IPS DF 4.7 (cell line): ENCODE measurements around the gene ZNRF3.
"Not testable (repeated sequence)": the region's sequence is repeated elsewhere in the genome, so short reads cannot be mapped to it uniquely, and the experiment has no call there.

Source experiments
- DNase-seq: peaks from one replicate; pipeline ENCODE4 v3.0.0-alpha.2; 2013; ENCODE audit warnings: low spot score; ENCODE audit errors: extremely low read depth

The ZNRF3 gene

DNA sequence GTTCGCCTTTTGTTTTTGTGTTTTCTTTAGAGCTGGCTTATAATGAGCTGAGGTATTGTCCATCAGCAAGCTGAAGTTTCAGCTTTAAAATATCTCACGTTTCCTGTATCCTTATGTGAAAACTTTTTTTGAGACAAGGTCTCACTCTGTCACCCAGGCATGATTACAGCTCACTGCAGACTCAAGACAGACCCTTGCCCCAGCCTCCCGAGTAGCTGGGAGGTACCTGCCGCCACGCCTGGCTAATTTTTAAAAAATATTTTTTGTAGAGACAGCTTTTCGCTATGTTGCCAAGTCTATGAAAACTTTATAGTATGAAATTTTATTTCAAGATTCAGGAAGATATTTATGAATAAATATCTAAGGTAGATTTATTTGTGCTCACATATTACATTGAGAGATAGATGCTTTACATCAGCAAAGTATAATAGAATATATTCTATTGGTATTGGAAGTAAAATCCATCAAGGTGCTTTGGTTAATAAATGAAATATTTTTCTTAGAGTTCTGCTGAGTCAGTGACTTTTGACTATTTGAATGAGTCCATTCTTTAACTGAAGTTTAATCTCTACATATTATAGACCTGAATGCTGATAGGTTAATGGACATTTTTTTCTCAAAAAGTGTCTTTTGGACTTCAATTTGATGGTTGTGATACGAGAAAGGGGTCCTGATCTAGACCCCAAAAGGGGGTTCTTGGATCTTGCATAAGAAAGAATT, 199.6 kb downstream of the ZNRF3 start:
- no peak for DNase-seq

DNA sequence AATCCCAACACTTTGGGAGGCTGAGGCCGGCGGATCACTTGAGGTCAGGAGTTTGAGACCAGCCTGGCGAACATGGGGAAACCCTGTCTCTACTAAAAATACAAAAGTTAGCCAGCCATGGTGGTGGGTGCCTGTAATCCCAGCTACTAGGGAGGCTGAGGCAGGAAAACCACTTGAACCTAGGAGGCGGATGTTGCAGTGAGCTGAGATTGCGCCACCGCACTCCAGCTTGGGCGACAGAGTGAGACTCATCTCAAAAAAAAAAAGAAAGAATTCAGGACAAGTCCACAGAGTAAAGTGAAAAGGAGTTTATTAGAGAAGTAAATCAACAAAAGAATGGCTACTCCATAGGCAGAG, 200.2 kb downstream of the ZNRF3 start:
- DNase-seq: not testable (repeated sequence)

- DNase-seq: no peak
These were observed 200.7 kb downstream of the ZNRF3 start for GRCh38 chr22:29083933-29084591.

- no peak for DNase-seq
These were observed 203.6 kb downstream of the ZNRF3 start for GRCh38 chr22:29087012-29087411.

DNA sequence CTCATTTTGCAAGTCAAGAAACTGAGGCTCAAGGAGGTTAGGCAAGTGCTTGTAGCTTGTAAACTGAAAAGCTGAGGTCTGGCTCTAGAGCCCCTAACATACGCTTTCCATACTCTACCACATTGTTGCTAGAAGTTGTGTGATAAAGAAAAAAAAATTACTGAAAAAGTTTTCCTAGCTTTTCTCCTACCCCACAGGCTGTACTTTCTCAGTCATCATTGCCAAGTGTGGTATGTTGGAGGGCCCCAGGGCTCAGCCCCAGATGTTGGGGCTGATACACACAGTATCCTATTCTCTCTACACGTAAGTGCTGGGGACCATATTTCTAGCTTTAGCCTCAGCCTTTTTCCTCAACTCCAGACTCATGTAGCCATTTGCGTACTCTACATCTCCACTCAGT, 205.4 kb downstream of the ZNRF3 start:
- DNase-seq: no peak

DNA sequence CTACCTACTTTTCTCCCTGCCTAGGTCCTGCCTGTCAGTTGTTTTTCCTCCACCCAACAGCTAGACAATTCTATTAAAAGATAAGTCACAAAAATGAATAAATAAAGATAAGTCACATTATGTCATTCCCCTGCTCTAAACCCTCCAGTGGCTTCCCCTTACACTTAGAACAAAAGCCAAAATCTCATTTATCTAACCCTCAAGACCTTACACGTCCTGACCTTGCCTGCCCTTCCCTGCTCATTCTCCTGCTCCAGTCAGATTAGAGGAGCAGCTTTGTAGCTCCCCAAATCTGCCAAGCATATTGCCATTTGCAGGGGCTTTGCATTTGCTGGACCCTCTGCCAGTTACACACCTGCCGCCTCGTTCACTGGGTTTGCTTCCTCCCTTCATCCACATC, 206.1 kb downstream of the ZNRF3 start:
- no peak for DNase-seq

DNA sequence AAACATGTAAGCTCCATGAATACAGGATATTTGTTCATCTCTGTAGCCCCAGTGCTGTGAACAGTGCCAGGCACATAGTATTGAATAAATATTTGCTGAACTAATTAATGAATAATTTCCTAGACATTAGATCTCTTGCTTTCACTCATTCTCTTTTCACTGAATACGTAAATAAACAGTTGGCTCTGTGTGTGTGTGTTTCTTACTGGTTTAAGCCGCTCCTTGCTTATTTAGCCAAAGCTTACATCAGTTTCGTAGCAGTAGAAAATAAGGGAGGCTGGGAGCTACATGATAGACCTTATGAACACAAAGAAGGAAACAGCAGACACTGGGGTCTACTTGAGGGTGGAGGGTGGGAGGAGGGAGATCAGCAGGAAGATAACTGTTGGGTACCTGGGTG, 206.7 kb downstream of the ZNRF3 start:
- DNase-seq: no peak

- DNase-seq: no peak
These were observed 208.9 kb downstream of the ZNRF3 start for GRCh38 chr22:29092243-29092642.

DNA sequence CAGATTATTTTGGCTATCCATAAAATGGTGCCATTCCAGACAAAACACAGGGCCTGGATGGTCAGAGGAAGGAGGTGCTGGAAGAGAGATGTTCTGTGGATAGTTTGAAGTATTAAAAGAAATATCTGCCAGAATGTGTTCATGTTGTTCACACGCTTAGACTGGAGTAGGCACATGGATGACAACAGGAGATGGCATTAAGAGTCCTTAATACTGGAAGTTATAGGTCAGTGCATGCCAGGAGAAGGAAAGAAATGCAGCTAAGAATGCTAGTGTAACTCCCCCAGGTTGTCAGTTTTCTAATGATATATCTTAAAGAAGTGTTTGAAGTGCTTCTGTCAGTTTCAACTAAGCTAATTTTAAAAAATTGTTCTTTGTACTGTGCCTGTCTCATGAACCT, 209.7 kb downstream of the ZNRF3 start:
- DNase-seq: no peak

GRCh38 chr22:29093501-29094300, 210.3 kb downstream of the ZNRF3 start:
- DNase-seq: no peak

DNA sequence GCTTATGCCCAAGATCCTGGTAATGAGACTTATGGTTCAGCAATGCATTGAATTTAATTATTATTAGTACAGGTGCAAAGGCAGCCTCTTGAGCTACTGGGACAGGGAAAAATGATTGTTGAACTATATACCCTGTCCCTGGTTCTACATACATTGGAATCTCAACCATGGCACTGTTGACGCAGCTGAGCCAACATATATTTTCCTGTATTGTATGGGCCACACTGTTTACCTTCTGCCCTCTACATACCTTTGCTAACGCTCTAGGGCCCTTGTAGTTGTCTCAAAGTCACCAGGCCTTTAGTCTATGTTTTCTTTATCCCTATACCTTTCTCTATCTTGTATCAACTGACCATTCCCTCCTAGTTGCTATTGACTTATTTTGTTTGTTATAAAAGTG, 212.1 kb downstream of the ZNRF3 start:
- no peak for DNase-seq

- DNase-seq: no peak
These were observed 213.6 kb downstream of the ZNRF3 start for GRCh38 chr22:29096736-29097669.

GRCh38 chr22:29098296-29098695, 214.9 kb downstream of the ZNRF3 start:
- DNase-seq: no peak

DNA sequence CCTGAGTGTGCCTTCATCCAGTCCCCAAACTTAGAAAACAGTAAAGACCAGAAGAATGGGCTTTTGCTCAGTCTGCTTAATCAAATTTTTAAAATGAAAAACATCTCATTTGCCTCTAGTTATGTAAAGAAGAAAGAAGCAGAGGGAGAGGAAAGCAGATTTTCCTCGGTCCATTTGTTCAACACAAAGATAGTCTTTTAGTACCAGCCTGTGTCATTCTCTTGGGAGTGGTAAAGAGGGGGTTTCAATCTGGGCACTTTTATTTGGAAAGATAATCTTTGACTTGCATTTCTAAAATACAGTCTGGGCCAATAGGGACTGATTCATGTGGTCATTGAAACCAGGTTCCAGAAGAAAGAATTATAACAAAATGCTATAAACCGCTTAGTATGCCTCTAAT, 218.9 kb downstream of the ZNRF3 start:
- no peak for DNase-seq

DNA sequence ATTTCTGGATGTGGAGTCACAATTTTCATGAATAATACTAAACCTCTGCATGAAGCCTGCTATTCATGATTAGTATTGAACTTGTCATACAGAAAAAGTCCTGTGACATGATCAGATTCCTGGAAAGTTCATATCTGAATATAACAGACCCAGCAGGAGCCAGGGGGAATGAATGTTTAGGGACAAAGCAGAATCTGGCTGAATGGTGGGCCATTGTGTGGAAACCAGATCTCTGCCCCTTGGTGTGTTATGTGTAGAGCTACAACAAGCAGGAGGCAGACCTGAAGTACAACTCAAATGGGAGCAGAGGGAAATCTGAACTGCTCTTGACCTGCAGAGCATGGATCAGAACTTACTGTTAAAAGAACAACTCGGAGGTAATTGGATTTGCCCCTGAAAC, 219.7 kb downstream of the ZNRF3 start:
- DNase-seq: no peak

DNA sequence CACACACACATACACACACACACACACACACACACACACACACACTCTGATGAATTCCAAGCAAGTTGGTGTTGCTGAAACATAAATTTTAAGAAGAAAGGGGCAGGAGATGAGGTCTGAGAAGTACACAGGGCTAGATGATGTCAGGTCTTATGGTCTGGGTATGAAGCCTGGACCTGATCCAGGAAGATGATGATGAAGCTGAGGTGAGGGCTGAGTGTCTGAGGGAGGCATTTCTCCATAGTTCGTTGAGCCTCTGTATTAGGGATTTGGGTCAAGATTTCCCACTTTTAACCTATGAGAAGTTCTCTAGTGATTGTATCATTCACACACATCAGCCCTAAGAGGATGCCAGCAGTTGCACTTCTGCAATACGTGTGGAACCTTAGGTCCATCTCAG, 222.1 kb downstream of the ZNRF3 start:
- DNase-seq: no peak

GRCh38 chr22:29106839-29107238, 223.5 kb downstream of the ZNRF3 start:
- no peak for DNase-seq
